HepG2 (cell line): ENCODE measurements around the gene CABLES2. TPM values are rescaled to one million over a fixed set of nuclear protein-coding genes. Genes with fewer than 3 reads are reported as not detected.

Experiments used
- ATAC-seq: fragments of 200-7000 bp; cut with Tn5 transposase; 3 replicates; pipeline ENCODE4 v1.9.1; 2020; ENCODE audit warnings: mild to moderate bottlenecking, moderate library complexity
- BruUV-seq: library from RNA; stranded (reverse); fragments of 400-500 nt; replicated peaks from 2 replicates; lab custom pipeline; 2021; lab: Mats Ljungman, UMichigan
- CTCF ChIA-PET: fragments of 300-600 bp; formaldehyde crosslinking; extraction: SDS; loops from one replicate; lab custom pipeline; 2021; ENCODE audit warnings: low total read pairs, inconsistent platforms, low intra/inter-chr PET ratio; lab: Yijun Ruan, JAX
- POLR2A ChIA-PET: fragments of 350-600 bp; sonication (Branson Sonifier 250); formaldehyde crosslinking; loops from one replicate; lab custom pipeline; 2020; ENCODE audit warnings: antibody characterized with exemption, inconsistent platforms; lab: Yijun Ruan, JAX
- DNase-seq: peaks from one replicate; pipeline ENCODE4 v3.0.0-alpha.2; 2015; ENCODE audit warnings: low spot score
- FAIRE-seq: peaks from 3 replicates; lab custom pipeline; 2011; peaks lifted over from hg19 to GRCh38; lab: Jason Lieb, UNC
- H2AFZ ChIP-seq: one replicate; pipeline ENCODE4 v1.6.1; 2011; ENCODE audit warnings: low read length, inconsistent platforms
- H3K27ac ChIP-seq: fragments of 300-600 bp; 3 replicates; pipeline ENCODE4 v1.8.0; 2011; ENCODE audit warnings: mixed run types, mild to moderate bottlenecking, mixed read lengths, low read length, inconsistent platforms; ENCODE audit not compliant: insufficient read depth; ENCODE audit errors: extremely low read length
- H3K27me3 ChIP-seq, 2 experiments: fragments of 200-600 bp in 1 of 2; 2 replicates in 1 of 2; 3 replicates in 1 of 2; pipeline versions ENCODE4 v1.6.0 to v1.8.0; 2011; ENCODE audit warnings: low read length in 2 of 2, mild to moderate bottlenecking in 2 of 2, moderate library complexity in 2 of 2, inconsistent platforms in 1 of 2; ENCODE audit not compliant: insufficient read depth in 2 of 2, control insufficient read depth in 1 of 2
- H3K36me3 ChIP-seq, 2 experiments: fragments of 200-600 bp in 1 of 2; replicated peaks in 1 of 2; 2 replicates in 1 of 2; 3 replicates in 1 of 2; pipeline versions ENCODE4 v1.5.1 to v1.8.0; 2011; ENCODE audit warnings: low read length in 2 of 2, inconsistent platforms in 1 of 2; ENCODE audit not compliant: insufficient read depth in 2 of 2, control insufficient read depth in 1 of 2
- H3K4me1 ChIP-seq: 2 replicates; pipeline ENCODE4 v1.5.1; 2012; ENCODE audit warnings: low read length, inconsistent platforms; ENCODE audit not compliant: insufficient read depth
- H3K4me2 ChIP-seq: 2 replicates; pipeline ENCODE4 v1.6.0; 2011; ENCODE audit warnings: low read depth, low read length, inconsistent platforms
- H3K4me3 ChIP-seq, 3 experiments: fragments of 200-600 bp in 1 of 3; sonication (generic), shearing (Covaris generic) in 1 of 3; replicated peaks in 1 of 3; 2 replicates each; pipeline ENCODE4 v1.5.1; 2011 to 2016; ENCODE audit warnings: low read length in 3 of 3, inconsistent platforms in 2 of 3, low read depth in 2 of 3, mild to moderate bottlenecking in 2 of 3, control low read depth in 1 of 3, mixed read lengths in 1 of 3; ENCODE audit not compliant: insufficient read depth in 1 of 3
- H3K79me2 ChIP-seq: one replicate; pipeline ENCODE4 v1.6.1; 2011; ENCODE audit warnings: low read length, inconsistent platforms; ENCODE audit not compliant: insufficient read depth
- H3K9ac ChIP-seq: 2 replicates; pipeline ENCODE4 v1.6.0; 2011; ENCODE audit warnings: mild to moderate bottlenecking, low read depth, low read length, inconsistent platforms; ENCODE audit not compliant: insufficient read depth
- H3K9me3 ChIP-seq: 2 replicates; pipeline ENCODE4 v1.5.1; 2012; ENCODE audit warnings: mild to moderate bottlenecking, low read length
- H4K20me1 ChIP-seq: 2 replicates; pipeline ENCODE4 v1.6.0; 2011; ENCODE audit warnings: inconsistent platforms, mild to moderate bottlenecking, low read length, moderate library complexity; ENCODE audit not compliant: insufficient read depth
- AKAP8 ChIP-seq: sonication (generic); formaldehyde crosslinking; IDR thresholded peaks from 2 replicates; pipeline ENCODE4 v1.5.1; 2020; ENCODE audit warnings: mild to moderate bottlenecking, missing genetic modification reagents
- EEA1 ChIP-seq: sonication (generic); formaldehyde crosslinking; IDR thresholded peaks from 2 replicates; pipeline ENCODE4 v1.5.1; 2020; ENCODE audit warnings: mild to moderate bottlenecking, missing genetic modification reagents, borderline replicate concordance
- HNRNPL ChIP-seq: fragments of 200-400 bp; formaldehyde crosslinking; IDR thresholded peaks from 2 replicates; pipeline ENCODE4 v1.6.1; 2017; ENCODE audit warnings: mild to moderate bottlenecking, low read depth, low read length
- KAT2B ChIP-seq: fragments of 150-350 bp; IDR thresholded peaks from 2 replicates; pipeline ENCODE4 v1.6.1; 2014; ENCODE audit warnings: low read depth, low read length, borderline replicate concordance
- SNAPC2 ChIP-seq: sonication (generic); formaldehyde crosslinking; IDR thresholded peaks from 2 replicates; pipeline ENCODE4 v1.8.1; 2022; ENCODE audit warnings: mild to moderate bottlenecking, missing genetic modification reagents
- ZBTB20 ChIP-seq: sonication (generic); formaldehyde crosslinking; IDR thresholded peaks from 2 replicates; pipeline ENCODE4 v1.8.1; 2023; ENCODE audit warnings: missing genetic modification reagents, low read depth, mild to moderate bottlenecking, borderline replicate concordance
- ZNF235 ChIP-seq: sonication (generic); formaldehyde crosslinking; IDR thresholded peaks from 2 replicates; pipeline ENCODE4 v1.8.1; 2023; ENCODE audit warnings: mild to moderate bottlenecking, missing genetic modification reagents, borderline replicate concordance
- ZNF451 ChIP-seq: sonication (generic); formaldehyde crosslinking; IDR thresholded peaks from 2 replicates; pipeline ENCODE4 v1.5.0; 2020; ENCODE audit warnings: mild to moderate bottlenecking, missing genetic modification reagents
- ZNF546 ChIP-seq: sonication (generic); formaldehyde crosslinking; conservative IDR thresholded peaks from 2 replicates; pipeline ENCODE4 v1.8.1; 2023; ENCODE audit warnings: mild to moderate bottlenecking, missing genetic modification reagents
- ZNF629 ChIP-seq: sonication (generic); formaldehyde crosslinking; conservative IDR thresholded peaks from 2 replicates; pipeline ENCODE4 v1.5.0; 2020; ENCODE audit warnings: missing genetic modification reagents
- WGBS: methylation state at CpG from one replicate; pipeline ENCODE4 v1.1.6; 2017; ENCODE audit warnings: low lambda C conversion rate; 5-methylcytosine and 5-hydroxymethylcytosine counted together
- in situ Hi-C: cut with HindIII; loops from 2 replicates; pipeline ENCODE4 v1.10.0; 2017; ENCODE audit warnings: low pct_unique_long_range_greater_than_20kb; ENCODE audit not compliant: extremely low pct_ligation_motif_present
- intact Hi-C: fragments of 100-400 bp; cut with micrococcal nuclease; formaldehyde crosslinking; loops from one replicate; pipeline ENCODE4 v1.10.0; 2022; ENCODE audit not compliant: unreplicated experiment
- polyA plus RNA-seq, 8 experiments: library from polyadenylated mRNA; depleted of rRNA in 3 of 8; stranded (reverse) in 7 of 8; unstranded in 1 of 8; fragments of >200 nt; fragmentation: Illumina TruSeq in 4 of 8; extraction: Trizol in 4 of 8; gene quantifications; 2 replicates each; pipeline versions ENCODE4 v1.2.1 to v1.2.3, GENCODE V29; 2011 to 2016; ENCODE audit warnings: low read depth in 4 of 8, missing spikeins in 1 of 8, mixed read lengths in 1 of 8; ENCODE audit not compliant: insufficient read depth in 1 of 8
- total RNA-seq, 5 experiments: library from RNA; depleted of rRNA; stranded (reverse); fragments of >200 nt; fragmentation: Illumina TruSeq; extraction: Trizol; gene quantifications; 2 replicates each; pipeline ENCODE4 v1.2.3, GENCODE V29; 2016; ENCODE audit warnings: low read depth in 1 of 5
- TF ChIP-seq, protein P1 (sequence below): sonication (generic); formaldehyde crosslinking; IDR thresholded peaks from 2 replicates; pipeline ENCODE4 v1.5.1; 2020; ENCODE audit warnings: mild to moderate bottlenecking, missing genetic modification reagents, moderate library complexity
- TF ChIP-seq, protein P2 (sequence below): sonication (generic); formaldehyde crosslinking; IDR thresholded peaks from 2 replicates; pipeline ENCODE4 v1.8.0; 2022; ENCODE audit warnings: missing genetic modification reagents, mild to moderate bottlenecking, borderline replicate concordance
- TF ChIP-seq, protein P3 (sequence below), 2 experiments: sonication (generic) in 1 of 2; formaldehyde crosslinking in 1 of 2; IDR thresholded peaks; 2 replicates each; pipeline versions ENCODE4 v1.5.1 to v1.6.1; 2011 to 2020; ENCODE audit warnings: borderline replicate concordance in 1 of 2, low read depth in 1 of 2, low read length in 1 of 2, mild to moderate bottlenecking in 1 of 2, missing genetic modification reagents in 1 of 2, moderate library complexity in 1 of 2

CABLES2 gene
- total and polyA plus RNA-seq, 2 of the 13 experiments (the other 11 are each of a cell fraction or from before 2014, with no cell fraction given) = 5.2 to 9.7 TPM

- H3K9ac ChIP-seq = no peak overlapping the region
- FAIRE-seq (no peak), ATAC-seq (no peak), DNase-seq (no peak)
- H3K79me2 ChIP-seq = no peaks in the 10 kb centered on the region
- no peak overlapping the region for H3K4me2 ChIP-seq
- peaks cover 26 to 94% of the 10 kb centered on the region in 2 experiments for H3K27me3 ChIP-seq
- no peaks in the 10 kb centered on the region for H3K36me3 ChIP-seq
- H3K27ac ChIP-seq = no peak overlapping the region
- H2AFZ ChIP-seq = no peak overlapping the region
- H4K20me1 ChIP-seq = peaks cover 9% of the 10 kb centered on the region; the same call in 1 of the 2 replicates
- in situ Hi-C loops = no loop called here
- CTCF ChIA-PET = no interaction called here
- H3K9me3 ChIP-seq = no peaks in the 10 kb centered on the region
- 19% methylated on average over 18 of the region's 23 CpGs for WGBS
- peaks cover 43% of the 10 kb centered on the region for H3K4me1 ChIP-seq
- POLR2A ChIA-PET = interaction anchor here (0.7 to 1.6 kb wide), 2 partner anchors 17 to 20 kb away, joined by 3 read pairs; no protein-coding TSS in a partner anchor
- intact Hi-C loops = no loop called here
- no TSS peak for BruUV-seq
- no peak overlapping the region for H3K4me3 ChIP-seq
- no peak for TF ChIP-seq KAT2B
- TF ChIP-seq AKAP8 (CRISPR knock-in tag) = 0 out of 2 replicates have a peak, but pooled peaks have one; percentile 44
- TF ChIP-seq, protein P1, sequence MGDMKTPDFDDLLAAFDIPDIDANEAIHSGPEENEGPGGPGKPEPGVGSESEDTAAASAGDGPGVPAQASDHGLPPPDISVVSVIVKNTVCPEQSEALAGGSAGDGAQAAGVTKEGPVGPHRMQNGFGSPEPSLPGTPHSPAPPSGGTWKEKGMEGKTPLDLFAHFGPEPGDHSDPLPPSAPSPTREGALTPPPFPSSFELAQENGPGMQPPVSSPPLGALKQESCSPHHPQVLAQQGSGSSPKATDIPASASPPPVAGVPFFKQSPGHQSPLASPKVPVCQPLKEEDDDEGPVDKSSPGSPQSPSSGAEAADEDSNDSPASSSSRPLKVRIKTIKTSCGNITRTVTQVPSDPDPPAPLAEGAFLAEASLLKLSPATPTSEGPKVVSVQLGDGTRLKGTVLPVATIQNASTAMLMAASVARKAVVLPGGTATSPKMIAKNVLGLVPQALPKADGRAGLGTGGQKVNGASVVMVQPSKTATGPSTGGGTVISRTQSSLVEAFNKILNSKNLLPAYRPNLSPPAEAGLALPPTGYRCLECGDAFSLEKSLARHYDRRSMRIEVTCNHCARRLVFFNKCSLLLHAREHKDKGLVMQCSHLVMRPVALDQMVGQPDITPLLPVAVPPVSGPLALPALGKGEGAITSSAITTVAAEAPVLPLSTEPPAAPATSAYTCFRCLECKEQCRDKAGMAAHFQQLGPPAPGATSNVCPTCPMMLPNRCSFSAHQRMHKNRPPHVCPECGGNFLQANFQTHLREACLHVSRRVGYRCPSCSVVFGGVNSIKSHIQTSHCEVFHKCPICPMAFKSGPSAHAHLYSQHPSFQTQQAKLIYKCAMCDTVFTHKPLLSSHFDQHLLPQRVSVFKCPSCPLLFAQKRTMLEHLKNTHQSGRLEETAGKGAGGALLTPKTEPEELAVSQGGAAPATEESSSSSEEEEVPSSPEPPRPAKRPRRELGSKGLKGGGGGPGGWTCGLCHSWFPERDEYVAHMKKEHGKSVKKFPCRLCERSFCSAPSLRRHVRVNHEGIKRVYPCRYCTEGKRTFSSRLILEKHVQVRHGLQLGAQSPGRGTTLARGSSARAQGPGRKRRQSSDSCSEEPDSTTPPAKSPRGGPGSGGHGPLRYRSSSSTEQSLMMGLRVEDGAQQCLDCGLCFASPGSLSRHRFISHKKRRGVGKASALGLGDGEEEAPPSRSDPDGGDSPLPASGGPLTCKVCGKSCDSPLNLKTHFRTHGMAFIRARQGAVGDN (CRISPR knock-in tag) = peak; percentile 4; the same call in 1 of the 2 replicates
- TF ChIP-seq EEA1 (CRISPR knock-in tag) = 0 out of 2 replicates have a peak, but pooled peaks have one; percentile 66
- 0 out of 2 replicates have a peak, but pooled peaks have one; percentile 13 for TF ChIP-seq ZNF235 (CRISPR knock-in tag)
- no peak for TF ChIP-seq ZNF546 (CRISPR knock-in tag)
- TF ChIP-seq, protein P2, sequence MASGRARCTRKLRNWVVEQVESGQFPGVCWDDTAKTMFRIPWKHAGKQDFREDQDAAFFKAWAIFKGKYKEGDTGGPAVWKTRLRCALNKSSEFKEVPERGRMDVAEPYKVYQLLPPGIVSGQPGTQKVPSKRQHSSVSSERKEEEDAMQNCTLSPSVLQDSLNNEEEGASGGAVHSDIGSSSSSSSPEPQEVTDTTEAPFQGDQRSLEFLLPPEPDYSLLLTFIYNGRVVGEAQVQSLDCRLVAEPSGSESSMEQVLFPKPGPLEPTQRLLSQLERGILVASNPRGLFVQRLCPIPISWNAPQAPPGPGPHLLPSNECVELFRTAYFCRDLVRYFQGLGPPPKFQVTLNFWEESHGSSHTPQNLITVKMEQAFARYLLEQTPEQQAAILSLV (CRISPR knock-in tag) = 0 out of 2 replicates have a peak, but pooled peaks have one; percentile 53
- no peak for TF ChIP-seq ZNF451 (CRISPR knock-in tag)
- 0 out of 2 replicates have a peak, but pooled peaks have one; percentile 19 for TF ChIP-seq ZBTB20
- peak; percentile 87 for TF ChIP-seq ZNF629 (CRISPR knock-in tag)
- peak; percentile 74 for TF ChIP-seq HNRNPL
- TF ChIP-seq, protein P3, sequence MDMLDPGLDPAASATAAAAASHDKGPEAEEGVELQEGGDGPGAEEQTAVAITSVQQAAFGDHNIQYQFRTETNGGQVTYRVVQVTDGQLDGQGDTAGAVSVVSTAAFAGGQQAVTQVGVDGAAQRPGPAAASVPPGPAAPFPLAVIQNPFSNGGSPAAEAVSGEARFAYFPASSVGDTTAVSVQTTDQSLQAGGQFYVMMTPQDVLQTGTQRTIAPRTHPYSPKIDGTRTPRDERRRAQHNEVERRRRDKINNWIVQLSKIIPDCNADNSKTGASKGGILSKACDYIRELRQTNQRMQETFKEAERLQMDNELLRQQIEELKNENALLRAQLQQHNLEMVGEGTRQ (IDR thresholded peaks at IDR 0.05; ENCODE audit: low read depth, low read length) = no peak
- TF ChIP-seq, protein P3 (CRISPR knock-in tag; IDR thresholded peaks at IDR 0.05; ENCODE audit: borderline replicate concordance) = no peak
- TF ChIP-seq SNAPC2 (CRISPR knock-in tag) = no peak
Observed at GRCh38 chr20:62429455-62430310, 22.6 kb upstream of the CABLES2 start.
